Naive thymus-derived CD8-positive, alpha-beta T cell (primary cell): ENCODE measurements around the gene IFT27. TPM values are rescaled to one million over a fixed set of nuclear protein-coding genes. Genes with fewer than 3 reads are reported as not detected.

Experiments used
- ATAC-seq, 2 donors: fragments of 150-1000 bp; cut with Tn5 transposase in 1 of 2; sonication (Bioruptor Pico), chemical (Tn5 transposase) in 1 of 2; 1 replicate in 1 of 2; 2 replicates in 1 of 2; pipeline ENCODE4 v1.10.0; 2021; ENCODE audit warnings: mild to moderate bottlenecking in 2 of 2, moderate library complexity in 2 of 2
- POLR2A ChIA-PET: fragments of 350-600 bp; sonication (Branson Sonifier 250); formaldehyde crosslinking; loops from one replicate; lab custom pipeline; 2021; ENCODE audit warnings: antibody characterized with exemption; lab: Charles Lee
- DNase-seq, 10 donors: peaks; one replicate each; pipeline versions ENCODE4 v3.0.0 to v3.0.0-alpha.2; 2020 to 2022
- H3K27ac Mint-ChIP-seq, 10 donors: one replicate each; pipeline ENCODE4 v1.8.0; 2020 to 2022; ENCODE audit warnings: mild to moderate bottlenecking in 10 of 10, mixed read lengths in 10 of 10, moderate library complexity in 4 of 10, inconsistent platforms in 1 of 10
- H3K27me3 Mint-ChIP-seq, 5 donors: one replicate each; pipeline ENCODE4 v1.8.0; 2021 to 2022; ENCODE audit warnings: mixed read lengths in 5 of 5
- H3K36me3 Mint-ChIP-seq, 3 donors: one replicate each; pipeline ENCODE4 v1.8.0; 2020 to 2022; ENCODE audit warnings: mixed read lengths in 3 of 3, mild to moderate bottlenecking in 2 of 3, inconsistent platforms in 1 of 3
- H3K4me1 Mint-ChIP-seq, 4 donors: one replicate each; pipeline ENCODE4 v1.8.0; 2021 to 2022; ENCODE audit warnings: mixed read lengths in 4 of 4
- H3K4me3 Mint-ChIP-seq, 10 donors: one replicate each; pipeline ENCODE4 v1.8.0; 2020 to 2022; ENCODE audit warnings: mild to moderate bottlenecking in 10 of 10, mixed read lengths in 10 of 10, moderate library complexity in 6 of 10, inconsistent platforms in 1 of 10
- H3K9me3 Mint-ChIP-seq, 9 donors: one replicate each; pipeline ENCODE4 v1.8.0; 2020 to 2022; ENCODE audit warnings: mixed read lengths in 9 of 9, mild to moderate bottlenecking in 3 of 9, inconsistent platforms in 1 of 9, moderate library complexity in 1 of 9
- polyA plus RNA-seq, 3 donors: library from polyadenylated mRNA; unstranded; fragments of 300-500 nt; fragmentation: Illumina TruSeq; gene quantifications; one replicate each; pipeline ENCODE4 v1.2.3, GENCODE V29; 2021
- total RNA-seq, 8 experiments: library from RNA in 2 of 8; stranded (reverse) in 2 of 8; gene quantifications; one replicate each; pipeline ENCODE4 v1.2.3 and lab custom pipeline; 2021 to 2026

Gene IFT27
- total and polyA plus RNA-seq, 5 experiments from 2014 or later: 8.1 to 30.3 (median 10.0) TPM

DNA sequence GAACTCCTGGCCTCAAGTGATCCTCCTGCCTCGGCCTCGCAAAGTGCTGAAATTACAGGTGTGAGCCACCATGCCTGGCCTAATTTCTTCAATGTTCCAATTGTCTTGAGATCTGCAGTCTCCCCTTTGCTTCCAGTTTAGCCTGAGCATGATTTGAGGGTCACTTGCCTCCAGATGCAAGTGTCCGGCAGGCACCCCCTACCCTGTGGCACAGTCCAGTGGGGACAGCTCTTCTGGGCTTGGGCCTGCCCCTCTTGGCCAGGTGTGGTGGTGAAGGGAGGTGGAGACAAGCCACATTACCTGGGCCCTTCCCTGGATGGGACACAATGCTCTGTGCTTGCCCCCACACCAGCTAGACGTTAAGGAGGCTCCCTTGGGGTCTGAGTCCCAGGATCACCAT is 51.1 kb downstream of the IFT27 start:
- DNase-seq (no peak), ATAC-seq (no peak)
- POLR2A ChIA-PET: no interaction called here
- H3K27me3 Mint-ChIP-seq: peaks cover 18 to 73% (median 39%) of the 10 kb centered on the region in 5 donors
- H3K27ac Mint-ChIP-seq: no peak overlapping the region
- no peak overlapping the region for H3K4me3 Mint-ChIP-seq
- no peaks in the 10 kb centered on the region for H3K4me1 Mint-ChIP-seq
- H3K9me3 Mint-ChIP-seq: no peaks in the 10 kb centered on the region
- H3K36me3 Mint-ChIP-seq: no peaks in the 10 kb centered on the region

DNA sequence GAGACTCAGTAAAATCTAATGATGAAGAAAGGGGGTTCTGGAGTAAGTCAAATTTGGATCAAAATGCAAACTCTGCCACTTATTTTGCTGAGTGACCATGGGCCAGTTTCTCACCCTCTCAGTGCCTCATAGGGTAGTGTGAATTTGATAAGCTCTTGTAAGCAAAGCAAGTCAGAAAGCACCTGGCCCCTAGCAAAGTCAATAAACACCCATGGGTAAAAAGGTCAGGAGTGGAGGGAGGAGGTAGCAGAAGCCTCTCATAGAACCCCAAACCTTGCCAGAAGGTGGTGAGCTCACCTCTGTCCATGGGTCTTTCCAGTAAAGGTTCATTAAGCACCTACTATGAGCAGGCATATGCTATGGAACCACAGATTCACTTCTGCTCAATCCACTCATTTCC is 53.9 kb downstream of the IFT27 start:
- Mint-ChIP-seq H3K4me1 (no peaks in the 10 kb centered on the region), H3K4me3 (no peak overlapping the region), H3K27ac (no peak overlapping the region), H3K27me3 (peaks cover 18 to 86% (median 48%) of the 10 kb centered on the region in 5 donors), H3K9me3 (no peaks in the 10 kb centered on the region), H3K36me3 (no peaks in the 10 kb centered on the region)
- ATAC-seq: no peak
- DNase-seq: no peak
- POLR2A ChIA-PET: no interaction called here

DNA sequence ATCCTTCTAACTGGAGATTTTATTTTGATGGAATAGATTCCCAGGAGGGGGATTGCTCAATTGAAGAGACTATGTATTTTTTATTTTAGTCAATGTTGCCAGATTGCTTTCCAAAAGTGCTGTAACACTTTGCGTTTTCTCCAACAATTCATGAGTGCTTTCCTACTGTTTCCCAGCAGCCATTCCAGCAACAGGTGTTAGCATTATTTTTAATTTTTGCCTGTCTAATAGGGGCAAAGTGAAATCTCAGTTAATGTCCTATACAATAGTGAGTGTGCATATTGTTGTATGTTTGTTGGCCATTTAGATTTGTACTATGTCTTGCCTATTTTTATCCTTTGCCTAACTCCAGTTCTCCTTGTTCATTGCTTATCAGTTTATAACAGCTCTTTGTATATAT is 60.3 kb downstream of the IFT27 start:
- Mint-ChIP-seq H3K27ac (no peak overlapping the region), H3K4me3 (no peak overlapping the region), H3K27me3 (peaks cover 15 to 42% (median 27%) of the 10 kb centered on the region in 5 donors), H3K9me3 (no peaks in the 10 kb centered on the region), H3K4me1 (no peaks in the 10 kb centered on the region), H3K36me3 (no peaks in the 10 kb centered on the region)
- ATAC-seq (no peak), DNase-seq (no peak)
- POLR2A ChIA-PET: no interaction called here

DNA sequence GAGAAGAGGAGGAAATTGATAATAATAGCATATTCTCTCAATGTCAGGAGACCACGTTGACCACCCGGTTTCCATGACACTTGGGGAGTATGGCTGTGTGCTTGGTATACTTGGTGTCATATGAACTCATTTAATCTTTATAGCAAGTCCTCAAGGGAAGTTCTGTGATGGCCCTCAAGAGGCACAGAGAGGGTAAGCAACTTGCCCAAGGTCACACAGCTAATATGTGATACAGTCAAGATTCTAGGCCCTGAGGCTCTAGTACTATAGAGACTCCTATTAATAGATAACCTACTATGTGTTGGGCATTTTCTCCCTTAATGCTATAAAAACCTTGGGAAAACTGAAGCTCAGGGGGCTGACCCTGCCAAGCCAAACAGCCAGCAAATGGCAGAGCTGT is 61.8 kb downstream of the IFT27 start:
- H3K27me3 Mint-ChIP-seq: peaks cover 20 to 39% (median 28%) of the 10 kb centered on the region in 5 donors
- H3K36me3 Mint-ChIP-seq: no peaks in the 10 kb centered on the region
- no peaks in the 10 kb centered on the region for H3K4me1 Mint-ChIP-seq
- H3K4me3 Mint-ChIP-seq: no peak overlapping the region
- no peak overlapping the region for H3K27ac Mint-ChIP-seq
- H3K9me3 Mint-ChIP-seq: no peaks in the 10 kb centered on the region
- POLR2A ChIA-PET: no interaction called here
- ATAC-seq: no peak
- no peak for DNase-seq

DNA sequence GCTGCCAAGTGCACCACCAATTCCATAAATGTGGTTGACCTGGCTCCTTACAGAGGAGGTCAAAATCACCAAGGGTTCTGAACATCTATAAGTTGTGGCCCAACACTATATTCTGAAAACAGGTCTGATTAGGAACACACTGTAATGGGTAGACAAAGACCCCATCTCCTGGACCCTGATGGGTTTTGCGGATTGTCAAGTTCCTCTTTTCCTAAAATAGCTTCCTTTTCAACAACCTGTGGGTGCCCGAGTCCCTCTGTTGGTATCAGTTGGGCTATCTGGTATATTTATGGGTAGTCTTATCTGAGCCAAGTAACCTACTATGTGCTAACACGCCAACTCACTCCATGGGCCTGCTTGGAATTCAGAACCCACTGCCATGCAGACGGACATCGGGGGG is 62.5 kb downstream of the IFT27 start:
- no peaks in the 10 kb centered on the region for H3K9me3 Mint-ChIP-seq
- POLR2A ChIA-PET: no interaction called here
- DNase-seq (no peak), ATAC-seq (no peak)
- no peaks in the 10 kb centered on the region for H3K36me3 Mint-ChIP-seq
- H3K4me3 Mint-ChIP-seq: no peak overlapping the region
- no peaks in the 10 kb centered on the region for H3K4me1 Mint-ChIP-seq
- no peak overlapping the region for H3K27ac Mint-ChIP-seq
- H3K27me3 Mint-ChIP-seq: peaks cover 21 to 39% (median 31%) of the 10 kb centered on the region in 5 donors

Other genes with a start within 250 kb of the IFT27 start
- gene EIF3D, start 247.0 kb downstream of the IFT27 start, total RNA-seq: 100 to 1,000 TPM; 269 to 276 TPM
- 100 to 1,000 TPM; 129 to 190 (median 173) TPM for gene EIF3D, start 247.0 kb downstream of the IFT27 start, polyA plus RNA-seq
- gene CACNG2, start 72.4 kb downstream of the IFT27 start, total RNA-seq: not detected
- not detected for gene CACNG2, start 72.4 kb downstream of the IFT27 start, polyA plus RNA-seq
- gene PVALB, start 40.9 kb upstream of the IFT27 start, total RNA-seq: not detected
- gene PVALB, start 40.9 kb upstream of the IFT27 start, polyA plus RNA-seq: not detected
- gene NCF4, start 84.9 kb upstream of the IFT27 start, total RNA-seq: 1 to 10 TPM; 2.8 to 3.1 TPM
- gene NCF4, start 84.9 kb upstream of the IFT27 start, polyA plus RNA-seq: under 1 TPM in 2 of 3 donors, not detected in 1; 0.39 to 0.64 TPM
- under 1 TPM; 0.41 to 0.60 TPM for gene CSF2RB, start 137.5 kb upstream of the IFT27 start, total RNA-seq
- gene CSF2RB, start 137.5 kb upstream of the IFT27 start, polyA plus RNA-seq: not detected
- gene TST, start 243.3 kb upstream of the IFT27 start, total RNA-seq: not detected
- gene TST, start 243.3 kb upstream of the IFT27 start, polyA plus RNA-seq: 1 to 10 TPM in 1 of 3 donors, not detected in 2; 1.5 TPM
- gene MPST, start 243.6 kb upstream of the IFT27 start, total RNA-seq: 1 to 10 TPM; 1.1 to 1.5 TPM
- 1 to 10 TPM in 2 of 3 donors, under 1 TPM in 1; 0.34 to 9.7 (median 1.8) TPM for gene MPST, start 243.6 kb upstream of the IFT27 start, polyA plus RNA-seq